ENCODE measurements around the gene PIM3.

DNA sequence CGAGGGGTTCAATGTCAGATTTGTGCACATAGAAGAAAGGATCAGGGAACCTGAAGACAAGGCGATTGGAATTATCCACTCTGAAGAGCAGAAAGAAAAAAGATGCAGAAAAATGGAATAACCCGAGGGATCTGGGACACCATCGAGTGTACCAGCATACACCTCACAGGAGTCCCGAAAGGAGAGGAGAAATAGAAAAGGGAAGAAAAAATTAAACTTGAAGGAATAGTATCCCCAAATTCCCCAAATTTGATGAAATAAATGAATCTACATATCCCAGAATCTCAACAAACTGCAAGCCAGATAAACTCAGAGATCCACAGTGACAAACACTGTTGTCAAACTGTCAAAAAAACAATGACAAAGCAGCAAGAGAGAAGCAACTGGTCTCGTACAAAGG, 30.6 kb downstream of the PIM3 start:
- TF ChIP-seq POLR2A (IDR thresholded peaks at IDR 0.05) (no peak), CTCF (IDR thresholded peaks at IDR 0.05) (no peak)

Data from Peyer's patch (tissue), 4 donors.